CD4-positive, alpha-beta T cell treated with Interleukin-21 for 1 hour (primary cell): ENCODE measurements around the gene ACACB.

Source experiments
- DNase-seq: peaks from one replicate; pipeline ENCODE4 v3.0.0-alpha.2; 2020

ACACB gene

GRCh38 chr12:109179927-109180326 lies 63.5 kb downstream of the ACACB start:
- no peak for DNase-seq

DNA sequence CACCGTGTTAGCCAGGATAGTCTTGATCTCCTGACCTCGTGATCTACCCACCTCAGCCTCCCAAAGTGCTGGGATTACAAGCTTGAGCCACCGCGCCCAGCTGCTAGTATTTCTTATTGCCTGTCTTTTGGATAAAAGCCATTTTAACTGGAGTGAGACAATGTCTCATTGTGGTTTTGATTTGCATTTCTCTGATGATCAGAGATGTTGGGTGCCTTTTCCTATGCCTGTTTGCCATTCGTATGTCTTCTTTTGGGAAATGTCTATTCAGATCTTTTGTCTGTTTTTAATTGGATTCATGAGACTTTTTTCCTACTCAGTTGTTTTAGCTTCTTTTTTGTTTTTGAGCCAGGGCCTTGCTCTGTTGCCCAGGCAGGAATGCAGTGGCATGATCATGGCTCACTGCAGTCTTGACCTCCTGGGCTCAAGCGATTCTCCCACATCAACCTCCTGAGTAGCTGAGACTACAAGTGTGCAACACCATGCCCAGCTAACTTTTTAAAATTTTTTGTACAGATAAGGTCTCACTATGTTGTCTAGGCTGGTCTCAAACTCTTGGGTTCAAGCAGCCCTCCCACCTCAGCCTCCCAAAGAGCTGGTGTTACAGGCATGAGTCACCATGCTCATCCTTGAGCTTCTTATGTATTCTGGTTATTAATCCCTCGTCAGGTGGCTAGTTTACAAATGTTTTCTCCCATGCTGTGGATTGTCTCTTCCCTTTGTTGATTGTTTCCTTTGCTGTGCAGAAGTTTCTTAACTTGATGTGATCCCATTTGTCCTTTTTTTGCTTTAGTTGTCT lies 65.9 kb downstream of the ACACB start:
- no peak for DNase-seq

DNA sequence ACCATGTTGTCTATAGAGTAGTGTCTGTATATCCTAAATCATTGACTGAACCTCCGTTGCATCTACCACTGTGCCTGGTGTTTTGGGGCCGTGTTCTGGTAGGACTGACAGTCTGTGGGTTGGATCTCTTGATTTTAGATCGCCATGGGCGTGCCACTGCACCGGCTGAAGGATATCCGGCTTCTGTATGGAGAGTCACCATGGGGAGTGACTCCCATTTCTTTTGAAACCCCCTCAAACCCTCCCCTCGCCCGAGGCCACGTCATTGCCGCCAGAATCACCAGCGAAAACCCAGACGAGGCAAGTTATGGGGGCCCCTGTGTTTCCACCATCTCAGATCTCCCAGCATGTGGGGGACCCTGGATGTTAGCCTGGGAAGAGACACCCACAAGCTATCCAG lies 69.1 kb downstream of the ACACB start:
- no peak for DNase-seq

DNA sequence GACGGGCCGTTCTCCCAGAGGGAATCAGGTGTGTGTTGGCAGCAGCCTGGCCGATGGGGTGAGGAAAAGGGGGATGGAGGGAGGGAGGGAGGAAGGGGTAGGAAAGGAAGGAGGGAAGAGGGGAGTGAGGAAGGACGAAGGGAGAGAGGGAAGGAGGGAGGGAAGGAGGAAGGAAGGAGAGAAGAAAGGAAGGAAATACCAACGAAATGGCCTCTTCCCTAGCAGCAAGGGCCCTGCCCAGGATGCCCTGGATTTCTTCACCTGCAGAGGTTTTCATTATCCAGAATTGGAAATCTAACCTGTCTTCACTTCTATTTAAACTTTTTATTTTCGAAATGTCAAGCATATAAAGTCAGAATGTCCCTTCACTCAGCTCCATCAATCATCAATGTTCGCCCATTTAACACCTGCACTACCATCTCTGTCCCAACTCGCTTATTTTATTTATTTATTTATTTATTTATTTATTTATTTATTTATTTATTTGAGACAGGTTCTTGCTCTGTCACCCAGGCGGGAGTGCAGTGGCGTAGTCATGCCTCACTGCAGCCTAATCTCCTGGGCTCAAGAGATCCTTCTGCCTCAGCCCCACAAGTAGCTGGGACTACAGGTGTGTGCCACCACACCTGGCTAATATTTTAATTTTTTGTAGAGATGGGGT lies 70.7 kb downstream of the ACACB start:
- DNase-seq, result no peak

DNA sequence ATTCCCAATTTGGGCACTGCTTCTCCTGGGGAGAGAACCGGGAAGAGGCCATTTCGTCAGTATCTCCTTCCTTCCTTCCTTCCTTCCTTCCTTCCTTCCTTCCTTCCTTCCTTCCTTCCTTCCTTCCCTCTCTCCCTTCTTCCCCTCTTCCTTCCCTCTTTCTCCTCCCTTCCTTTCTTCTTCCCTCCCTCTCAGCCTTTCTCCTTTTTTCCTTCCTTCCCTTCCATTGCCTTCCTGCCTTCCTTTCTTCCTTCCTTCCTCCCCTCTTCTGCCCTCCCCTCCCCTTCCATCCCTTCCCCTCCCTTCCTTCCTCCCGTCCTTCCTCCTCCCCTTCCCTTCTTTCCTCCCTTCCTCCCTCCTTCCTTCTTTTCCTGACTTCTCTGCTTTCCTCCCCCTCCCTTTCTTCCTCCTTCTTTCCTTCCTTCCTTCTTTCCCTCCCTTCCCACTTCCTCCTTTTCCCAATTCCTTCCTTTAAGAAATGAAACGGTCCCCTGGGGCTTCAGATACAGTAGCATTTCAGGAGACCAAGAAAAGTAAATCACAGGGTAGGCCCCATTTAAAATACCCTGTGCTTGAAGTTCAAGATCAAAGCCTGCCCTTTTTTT lies 71.8 kb downstream of the ACACB start:
- DNase-seq, result no peak

GRCh38 chr12:109189291-109189690 lies 72.9 kb downstream of the ACACB start:
- no peak for DNase-seq

- no peak for DNase-seq
Observed at GRCh38 chr12:109191621-109192250, 75.3 kb downstream of the ACACB start.

GRCh38 chr12:109192358-109192757 lies 76.0 kb downstream of the ACACB start:
- no peak for DNase-seq

DNA sequence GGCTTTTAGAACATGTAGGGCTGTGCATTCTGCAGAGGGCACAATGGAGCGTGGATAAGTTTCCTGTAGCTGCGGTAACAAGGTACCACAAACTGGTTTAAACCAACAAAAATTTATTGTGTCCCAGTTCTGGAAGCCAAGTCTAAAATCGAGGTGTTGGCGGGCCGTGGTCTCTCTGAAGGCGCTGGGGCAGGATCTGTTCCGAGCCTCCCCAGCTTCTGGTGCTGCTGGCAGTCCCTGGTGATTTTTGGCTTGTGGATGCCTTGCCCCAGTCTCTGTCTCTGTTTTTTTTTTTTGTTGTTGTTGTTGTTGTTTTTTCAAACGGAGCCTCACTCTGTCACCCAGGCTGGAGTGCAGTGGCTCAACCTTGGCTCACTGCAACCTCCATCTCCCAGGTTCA lies 77.5 kb downstream of the ACACB start:
- DNase-seq, result no peak

DNA sequence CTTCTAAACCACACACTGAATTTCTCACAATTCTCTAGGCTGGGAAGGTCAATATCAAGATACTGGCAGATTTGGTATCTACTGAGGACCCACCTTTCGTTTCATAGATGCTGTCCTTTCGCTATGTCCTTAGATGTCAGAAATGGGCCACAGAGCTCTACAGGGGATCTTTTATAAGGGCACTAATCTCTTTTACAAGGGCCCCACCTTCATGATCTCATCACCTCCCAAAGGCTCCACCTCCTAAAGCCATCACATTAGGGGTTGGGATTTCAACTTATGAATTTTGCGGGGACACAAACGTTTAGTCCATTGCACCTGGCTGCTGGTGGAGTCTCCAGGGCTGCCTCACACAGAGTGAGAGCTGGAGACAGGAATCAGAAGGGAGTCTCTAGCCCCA lies 79.9 kb downstream of the ACACB start:
- DNase-seq, result no peak

DNA sequence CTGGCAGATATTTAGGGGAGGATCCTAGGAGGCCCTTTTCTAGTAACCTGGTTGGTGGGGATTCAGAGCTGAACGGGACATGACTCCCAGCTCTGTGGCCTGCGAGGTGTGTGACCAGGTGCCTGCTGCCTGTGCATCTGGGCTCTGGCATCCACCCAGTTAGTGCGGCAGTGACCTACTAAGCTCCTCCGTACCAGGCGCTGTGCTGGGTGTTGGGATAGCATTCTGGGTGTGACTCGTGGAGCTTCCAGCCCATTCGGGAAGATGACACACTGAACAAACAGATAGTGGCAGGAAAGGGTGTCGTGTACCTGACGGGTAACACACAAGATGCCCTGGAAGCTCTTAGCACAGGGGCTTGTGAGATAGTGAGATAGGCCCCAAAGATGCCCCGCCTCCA lies 80.9 kb downstream of the ACACB start:
- DNase-seq, result no peak

DNA sequence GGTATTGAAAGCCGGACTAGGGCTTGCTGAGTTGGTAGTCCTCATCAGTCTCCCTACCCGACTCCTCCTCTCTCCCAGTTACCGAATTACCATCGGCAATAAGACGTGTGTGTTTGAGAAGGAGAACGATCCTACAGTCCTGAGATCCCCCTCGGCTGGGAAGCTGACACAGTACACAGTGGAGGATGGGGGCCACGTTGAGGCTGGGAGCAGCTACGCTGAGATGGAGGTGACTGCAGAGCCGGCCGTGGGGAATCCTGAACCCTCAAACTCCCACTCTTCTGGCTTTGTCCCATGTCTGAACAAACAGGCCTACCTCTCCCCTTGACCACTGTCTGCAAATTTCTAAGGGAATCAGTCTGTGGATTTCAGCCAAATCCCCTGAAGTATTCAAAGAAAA lies 82.9 kb downstream of the ACACB start:
- DNase-seq, result no peak

DNA sequence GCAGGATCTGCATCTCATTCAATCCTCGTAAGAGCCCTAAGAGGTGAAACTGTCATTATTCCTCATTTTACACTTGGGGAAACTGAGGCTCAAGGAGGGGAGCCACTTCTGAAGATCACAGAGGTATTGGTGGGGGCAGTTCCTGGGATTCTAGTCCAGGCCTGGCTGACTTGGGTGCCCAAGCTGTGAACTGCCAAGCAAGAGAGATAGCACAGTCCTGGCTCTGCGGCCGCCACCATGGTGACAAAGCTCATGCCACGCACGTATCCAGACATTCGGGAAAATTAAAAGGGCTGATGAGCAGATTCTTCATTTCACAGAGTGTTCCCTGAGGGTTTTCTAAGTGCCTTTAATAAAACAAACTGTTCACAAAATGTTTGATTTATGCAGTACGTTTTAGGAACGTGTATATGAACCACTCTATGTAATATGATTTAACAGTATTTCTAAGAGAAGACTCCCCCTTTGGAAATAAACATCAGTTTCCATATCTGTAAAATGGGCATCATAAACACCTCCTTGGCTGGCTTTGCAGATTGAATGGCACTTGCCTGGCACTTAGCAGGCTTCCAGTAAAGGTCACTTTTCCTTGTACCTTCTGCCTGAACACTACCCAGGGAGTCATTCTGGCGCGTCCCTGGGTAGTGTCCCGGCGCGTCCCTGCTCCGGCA lies 84.6 kb downstream of the ACACB start:
- DNase-seq, result no peak

- DNase-seq, result no peak
Observed at GRCh38 chr12:109201496-109201885, 85.1 kb downstream of the ACACB start.

- DNase-seq, result no peak
Observed at GRCh38 chr12:109202770-109203169, 86.4 kb downstream of the ACACB start.

GRCh38 chr12:109203480-109203879 lies 87.1 kb downstream of the ACACB start:
- no peak for DNase-seq

DNA sequence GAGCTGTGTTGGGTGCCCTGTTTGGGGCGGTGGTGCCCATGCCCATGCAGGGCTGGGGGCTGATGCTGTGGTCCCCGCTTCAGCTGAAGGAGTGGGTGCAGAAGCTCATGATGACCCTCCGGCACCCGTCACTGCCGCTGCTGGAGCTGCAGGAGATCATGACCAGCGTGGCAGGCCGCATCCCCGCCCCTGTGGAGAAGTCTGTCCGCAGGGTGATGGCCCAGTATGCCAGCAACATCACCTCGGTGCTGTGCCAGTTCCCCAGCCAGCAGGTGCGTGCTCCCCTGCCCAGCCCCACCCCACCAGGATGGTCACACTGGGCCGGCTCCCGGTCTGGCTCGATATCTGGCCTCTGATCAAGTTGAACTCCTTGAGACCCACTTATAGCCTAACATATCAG lies 92.7 kb downstream of the ACACB start:
- no peak for DNase-seq

DNA sequence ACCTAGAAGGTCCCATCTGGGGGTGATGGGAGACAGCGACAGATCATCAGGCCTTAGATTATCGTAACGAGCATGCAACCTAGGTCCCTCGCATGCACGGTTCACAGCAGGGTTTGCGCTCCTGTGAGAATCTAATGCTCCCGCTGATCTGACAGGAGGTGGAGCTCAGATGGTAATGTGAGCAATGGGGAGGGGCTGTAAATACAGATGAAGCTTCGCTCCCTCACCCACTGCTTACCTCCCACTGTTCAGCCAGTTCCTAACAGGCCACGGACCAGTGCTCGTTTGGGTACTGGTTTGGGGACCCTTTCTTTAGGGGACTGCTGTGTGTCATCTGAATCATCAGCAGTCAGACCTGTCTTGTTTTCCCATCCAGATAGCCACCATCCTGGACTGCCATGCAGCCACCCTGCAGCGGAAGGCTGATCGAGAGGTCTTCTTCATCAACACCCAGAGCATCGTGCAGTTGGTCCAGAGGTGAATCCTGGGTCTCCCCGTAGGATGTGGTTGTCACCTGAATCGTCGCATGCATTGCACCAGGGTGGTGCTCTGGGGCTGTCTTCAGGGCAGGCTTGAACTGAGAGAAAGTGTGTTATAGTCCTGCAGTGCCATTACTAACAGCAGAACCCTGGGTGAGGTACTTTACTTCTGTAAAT lies 96.2 kb downstream of the ACACB start:
- no peak for DNase-seq

DNA sequence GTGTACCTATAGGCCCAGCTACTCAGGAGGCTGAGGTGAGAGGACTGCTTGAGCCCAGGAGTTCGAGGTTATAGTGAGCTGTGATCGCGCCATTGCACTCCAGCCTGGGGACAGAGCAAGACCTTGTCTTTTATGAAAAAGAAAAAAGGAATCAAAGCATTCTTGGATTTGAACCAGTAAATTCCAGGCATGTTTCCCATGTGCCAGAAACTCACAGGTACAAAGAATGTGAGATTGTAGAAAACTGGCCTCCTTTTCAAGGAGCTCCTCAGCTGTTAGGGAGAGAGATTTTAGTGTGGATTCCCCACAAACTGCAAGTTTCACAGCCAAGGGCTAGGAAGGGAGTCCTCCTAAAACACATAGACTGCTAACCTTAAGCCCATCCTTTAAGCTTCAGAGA lies 97.7 kb downstream of the ACACB start:
- DNase-seq, result no peak

- no peak for DNase-seq
Observed at GRCh38 chr12:109218996-109219395, 102.6 kb downstream of the ACACB start.

- DNase-seq, result no peak
Observed at GRCh38 chr12:109219938-109220337, 103.6 kb downstream of the ACACB start.

GRCh38 chr12:109221277-109221931 lies 105.0 kb downstream of the ACACB start:
- DNase-seq, result no peak
